Measurements from ENCODE around the gene SPATA2.
"Not testable (repeated sequence)": the region's sequence is repeated elsewhere in the genome, so short reads cannot be mapped to it uniquely, and the experiment has no call there.

Gene SPATA2

DNA sequence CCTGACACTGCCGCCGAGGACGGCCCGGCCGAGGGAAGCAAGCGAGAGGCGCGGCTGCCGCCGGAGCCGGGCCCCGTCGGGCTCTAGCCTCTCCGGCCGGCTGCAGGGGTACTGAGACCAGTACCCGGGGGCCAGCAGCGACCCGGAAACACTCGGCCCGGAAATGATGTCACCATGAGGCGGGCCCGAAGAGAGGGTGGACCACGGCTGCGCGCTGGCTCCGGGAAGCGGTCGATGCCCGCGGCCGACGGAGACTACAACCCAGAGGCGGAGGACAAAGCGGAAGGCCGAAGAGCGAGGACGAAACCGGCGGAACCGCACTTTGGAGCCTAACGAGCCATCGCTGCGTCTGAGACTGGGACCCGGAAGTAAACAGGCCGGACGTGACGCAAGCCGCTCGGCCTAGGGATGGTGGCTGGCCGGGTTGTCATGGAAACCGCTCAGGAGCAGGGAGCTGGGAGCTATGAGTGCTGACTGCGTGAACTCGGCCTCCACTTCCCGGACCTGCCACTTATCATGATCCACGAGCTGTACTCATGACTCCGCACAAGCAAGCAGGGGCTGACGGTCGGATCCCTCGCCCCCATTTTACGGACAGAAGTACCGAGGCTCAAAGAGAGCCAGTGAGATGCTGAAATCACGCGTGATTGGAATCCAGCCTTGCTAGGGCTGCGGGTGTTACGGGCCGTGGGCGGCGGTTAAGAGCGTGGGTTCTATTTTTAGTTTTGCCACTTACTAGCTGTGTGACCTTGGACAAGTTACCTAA, at the start of gene SPATA2:
Gene SPATA2, minus strand, starts transcription at position 150 of the 766 bp plus-strand sequence. CDS start 7,039 bp downstream, outside the sequence.
- DNase-seq (ENCODE audit: low read depth), result peak; percentile 95

DNA sequence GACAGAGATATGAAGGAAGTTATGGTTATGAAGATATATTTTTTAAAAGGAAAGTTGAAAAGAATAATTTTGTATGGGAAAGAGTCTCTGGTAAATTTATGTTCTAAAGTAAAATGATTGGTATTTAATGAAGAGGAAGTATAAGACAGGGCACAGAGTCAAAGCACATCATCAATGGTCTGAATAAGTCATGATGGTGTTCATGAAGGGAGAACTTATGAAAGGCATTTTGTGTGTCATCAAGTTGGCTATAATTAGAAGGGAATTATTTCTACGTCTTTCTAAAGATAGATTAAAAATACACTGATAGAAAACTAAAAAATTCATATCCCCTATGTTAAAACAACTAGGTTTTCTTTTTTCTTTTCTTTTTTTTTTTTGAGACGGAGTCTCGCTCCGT, 46.1 kb upstream of the SPATA2 start:
- no peak for DNase-seq (ENCODE audit: low read depth)

- DNase-seq (ENCODE audit: low read depth), result not testable (repeated sequence)
Observed at GRCh38 chr20:49957089-49957938, 42.0 kb upstream of the SPATA2 start.

GRCh38 chr20:49956689-49957088, 41.4 kb upstream of the SPATA2 start:
- no peak for DNase-seq (ENCODE audit: low read depth)

DNA sequence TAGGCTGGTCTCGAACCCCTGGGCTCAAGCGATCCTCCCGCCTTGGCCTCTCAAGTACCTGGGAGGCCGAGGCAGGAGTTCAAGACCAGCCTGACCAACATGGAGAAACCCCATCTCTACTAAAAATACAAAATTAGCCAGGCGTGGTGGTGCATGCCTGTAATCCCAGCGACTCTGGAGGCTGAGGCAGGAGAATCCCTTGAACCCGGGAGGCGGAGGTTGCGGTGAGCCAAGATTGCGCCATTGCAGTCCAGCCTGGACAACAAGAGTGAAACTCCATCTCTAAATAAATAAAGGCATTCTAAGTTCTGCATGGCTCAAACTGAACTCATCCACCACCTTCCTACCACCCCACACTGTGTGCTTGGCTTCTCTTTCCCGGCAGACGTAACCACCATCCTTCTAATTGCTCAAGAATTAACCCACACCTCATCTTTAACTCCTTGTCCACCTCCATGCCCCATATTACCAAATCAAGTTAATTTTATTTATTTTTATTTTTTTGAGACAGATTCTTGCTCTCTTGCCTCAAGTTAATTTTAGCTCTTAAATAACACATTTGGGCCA, 40.6 kb upstream of the SPATA2 start:
- DNase-seq (ENCODE audit: low read depth), result peak; percentile 20

GRCh38 chr20:49955167-49955566, 39.8 kb upstream of the SPATA2 start:
- DNase-seq (ENCODE audit: low read depth), result no peak

DNA sequence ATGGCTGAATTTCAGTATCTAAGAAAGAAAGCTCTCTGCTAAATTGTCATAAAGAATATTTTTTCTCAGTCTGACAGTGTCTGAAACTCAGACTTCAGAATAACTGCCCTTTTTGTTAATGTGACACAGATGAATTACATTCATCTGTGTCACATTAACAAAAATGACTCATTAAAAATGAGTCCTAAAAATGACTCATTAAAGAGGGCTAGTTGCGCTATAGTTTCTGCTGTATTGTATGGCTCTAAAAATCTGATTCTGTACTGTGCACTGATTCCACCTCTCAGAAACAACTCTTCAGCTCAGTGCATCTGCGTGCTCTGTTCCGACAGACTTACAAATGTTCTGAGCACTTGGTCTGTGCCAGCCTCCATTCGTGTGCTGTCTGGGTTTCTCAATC, 35.8 kb upstream of the SPATA2 start:
- peak; percentile 80 for DNase-seq (ENCODE audit: low read depth)

DNA sequence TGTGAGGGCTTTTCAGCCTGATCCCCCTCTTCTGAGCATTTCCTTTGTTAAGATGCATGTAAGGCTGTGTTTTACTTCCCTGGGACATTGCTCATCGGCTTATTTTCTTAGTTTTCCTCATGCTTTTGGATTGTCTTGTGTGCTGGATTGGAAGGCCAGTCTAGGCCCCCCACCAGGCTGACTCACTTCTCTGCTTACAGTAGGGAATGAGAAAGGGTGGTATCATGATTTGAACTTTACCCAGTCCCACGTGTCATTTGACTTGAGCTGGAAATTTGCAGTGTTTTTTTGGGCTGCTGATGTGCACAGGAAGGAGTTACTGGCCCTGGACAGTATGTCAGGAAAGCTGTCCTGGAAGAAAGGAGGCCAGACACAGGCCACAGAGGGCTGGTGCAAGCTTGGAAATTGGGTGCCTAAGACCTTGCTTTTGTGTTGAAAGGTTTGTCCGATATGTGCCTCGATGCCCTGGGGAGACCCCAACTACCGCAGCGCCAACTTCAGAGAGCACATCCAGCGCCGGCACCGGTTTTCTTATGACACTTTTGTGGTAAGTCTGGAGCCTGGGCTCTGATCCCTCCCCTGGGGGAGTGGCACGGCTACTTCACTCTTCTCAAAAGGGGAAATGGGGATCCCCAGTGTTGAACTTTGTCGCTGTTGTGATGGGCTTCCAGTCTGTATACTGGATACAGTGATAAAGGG, 33.6 kb upstream of the SPATA2 start:
- DNase-seq (ENCODE audit: low read depth), result peak; percentile 86

GRCh38 chr20:49948178-49948577, 32.8 kb upstream of the SPATA2 start:
- no peak for DNase-seq (ENCODE audit: low read depth)

- no peak for DNase-seq (ENCODE audit: low read depth)
Observed at GRCh38 chr20:49945701-49946477, 30.6 kb upstream of the SPATA2 start.

GRCh38 chr20:49945306-49945700, 30.0 kb upstream of the SPATA2 start:
- no peak for DNase-seq (ENCODE audit: low read depth)

GRCh38 chr20:49942942-49943341, 27.6 kb upstream of the SPATA2 start:
- no peak for DNase-seq (ENCODE audit: low read depth)

DNA sequence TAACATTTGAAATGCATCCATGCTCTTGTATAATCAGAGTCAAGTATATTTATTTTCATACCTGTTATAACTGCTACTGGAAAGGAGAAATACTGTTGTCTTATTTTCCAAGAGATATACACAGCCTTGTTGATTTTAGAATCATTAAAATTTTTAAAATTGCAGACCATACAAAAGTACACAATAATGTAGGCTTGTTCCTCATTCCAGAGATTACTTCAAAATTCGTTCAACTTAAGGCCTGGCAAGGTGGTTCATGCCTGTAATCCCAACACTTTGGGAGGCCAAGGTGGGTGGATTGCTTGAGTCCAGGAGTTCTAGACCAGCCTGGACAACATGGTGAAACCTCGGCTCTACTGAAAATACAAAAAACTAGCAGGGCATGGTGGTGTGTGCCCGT, 27.0 kb upstream of the SPATA2 start:
- no peak for DNase-seq (ENCODE audit: low read depth)

DNA sequence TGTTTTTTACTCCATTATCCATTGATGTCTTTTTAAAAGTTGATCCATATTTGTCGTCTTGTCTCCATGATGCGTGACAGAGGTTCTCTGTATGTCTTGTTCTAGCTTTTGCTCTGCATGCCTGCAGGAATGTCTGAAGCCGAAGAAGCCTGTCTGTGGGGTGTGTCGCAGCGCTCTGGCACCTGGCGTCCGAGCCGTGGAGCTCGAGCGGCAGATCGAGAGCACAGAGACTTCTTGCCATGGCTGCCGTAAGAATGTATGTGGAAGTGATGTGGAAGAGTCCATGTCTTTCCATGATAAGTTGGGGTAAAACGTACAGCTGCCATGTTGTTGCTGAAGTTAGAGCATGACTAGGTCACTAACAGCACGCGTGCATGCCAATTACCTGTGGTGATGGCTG, 26.1 kb upstream of the SPATA2 start:
- DNase-seq (ENCODE audit: low read depth), result no peak

- DNase-seq (ENCODE audit: low read depth), result peak; percentile 69
Observed at GRCh38 chr20:49938173-49939163, 23.1 kb upstream of the SPATA2 start.

DNA sequence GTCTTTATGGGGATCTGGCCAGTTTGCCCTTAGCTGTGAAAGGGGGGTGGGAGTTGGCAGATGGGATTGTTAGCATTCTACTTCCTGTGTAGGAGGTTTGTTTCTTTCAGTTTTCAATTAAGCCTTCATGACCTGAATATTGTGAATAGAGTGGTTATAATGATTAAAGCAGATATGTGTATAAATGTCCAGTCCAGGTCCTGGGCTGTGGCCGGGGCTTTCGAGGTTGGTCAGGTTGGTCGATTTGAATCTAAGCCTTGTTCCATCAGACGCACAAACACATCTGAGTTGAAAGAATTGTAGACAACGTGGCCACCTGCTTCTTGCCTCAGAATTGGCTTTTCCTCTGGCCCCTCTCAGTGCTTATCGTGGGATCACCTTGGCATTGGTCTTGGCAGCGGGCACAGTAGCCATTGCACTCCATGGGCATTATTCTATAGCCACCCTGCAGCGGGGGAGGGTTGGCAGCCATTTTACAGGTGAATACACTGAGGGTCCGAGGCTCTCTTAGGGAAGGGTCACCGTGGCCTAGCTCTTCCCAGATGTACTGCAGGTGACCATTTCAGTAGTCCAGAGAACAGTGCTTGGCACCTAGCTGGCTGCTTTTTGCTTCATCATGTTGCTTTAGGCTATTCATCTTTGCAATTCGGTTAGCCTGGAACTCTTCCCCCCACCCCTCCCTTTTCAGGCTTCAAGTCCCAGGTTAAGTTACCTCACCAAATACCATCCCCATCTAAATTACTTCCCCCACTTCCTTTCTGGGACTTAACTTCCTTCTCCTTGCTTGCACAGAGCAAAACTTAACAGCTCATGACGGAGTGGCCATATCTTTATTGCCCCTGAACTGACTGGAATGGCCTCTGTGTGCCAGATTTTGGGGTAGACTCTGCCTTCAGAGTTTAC, 21.9 kb upstream of the SPATA2 start:
- DNase-seq (ENCODE audit: low read depth), result no peak

DNA sequence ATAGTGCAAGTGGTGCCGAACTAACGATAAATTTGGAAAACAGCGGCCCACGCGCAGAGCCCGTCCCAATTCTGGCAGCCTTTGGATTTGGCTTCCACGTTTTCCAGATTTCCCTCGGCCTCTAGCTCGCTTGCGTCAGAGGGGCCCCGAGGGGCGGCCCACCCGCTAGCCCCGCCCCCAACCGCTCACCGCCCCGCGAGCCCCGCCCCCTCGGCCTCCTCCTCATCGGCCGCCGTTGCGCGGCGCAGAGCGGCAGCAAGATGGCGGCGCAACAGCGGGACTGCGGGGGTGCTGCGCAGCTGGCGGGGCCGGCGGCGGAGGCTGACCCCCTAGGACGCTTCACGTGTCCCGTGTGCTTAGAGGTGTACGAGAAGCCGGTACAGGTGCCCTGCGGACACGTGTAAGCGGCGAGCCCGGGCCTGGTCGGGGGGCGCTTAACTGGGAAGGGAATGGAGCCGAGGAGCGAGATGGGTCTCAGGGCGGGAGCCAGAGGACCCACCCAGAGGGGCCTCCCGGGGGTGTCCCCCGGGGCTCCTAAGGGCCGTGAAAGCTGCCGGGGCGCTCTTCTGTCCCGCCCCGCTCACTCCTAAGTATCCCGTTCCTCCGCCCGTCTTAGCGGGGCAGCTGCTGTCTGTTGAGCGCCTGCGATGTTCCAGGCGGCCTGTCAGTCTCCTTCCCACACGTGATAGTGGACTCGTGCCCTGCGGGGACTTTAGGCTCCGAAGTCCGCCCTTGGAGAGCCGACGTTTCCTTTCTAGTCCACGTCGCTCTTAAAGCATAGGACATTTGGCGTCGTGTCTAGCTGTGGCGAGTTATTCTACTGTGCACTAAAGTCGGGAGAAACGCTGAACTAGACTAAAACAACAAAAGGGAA, 21.1 kb upstream of the SPATA2 start, which contains the start of gene RNF114:
Gene RNF114, plus strand, starts transcription at position 245 of the 874 bp plus-strand sequence. Its CDS starts 16 bp downstream, at position 261.
- DNase-seq (ENCODE audit: low read depth), result peak; percentile 84

DNA sequence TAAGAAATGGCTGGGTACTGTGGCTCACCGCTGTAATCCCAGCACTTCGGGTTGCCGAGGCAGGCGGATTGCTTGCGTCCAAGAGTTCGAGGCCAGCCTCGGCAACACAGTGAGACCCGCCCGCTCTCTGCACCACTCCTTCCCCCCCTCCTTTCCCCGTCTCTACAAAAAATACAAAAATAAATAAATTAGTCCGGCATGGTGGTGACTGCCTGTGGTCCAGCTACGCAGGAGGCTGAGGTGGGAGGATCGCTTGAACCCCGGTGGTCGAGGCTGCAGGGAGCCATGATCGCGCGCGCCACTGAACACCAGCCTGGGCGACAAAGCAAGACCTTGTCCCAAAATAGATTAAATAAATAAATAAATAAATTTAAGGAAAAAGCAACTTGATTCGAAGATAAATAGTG, 20.4 kb upstream of the SPATA2 start:
- DNase-seq (ENCODE audit: low read depth), result no peak
